Stimulated activated CD8-positive, alpha-beta memory T cell treated with anti-CD3 and anti-CD28 coated beads, Interleukin-4, amount 100 ng/mL, for 1 hour (primary cell): ENCODE measurements around the gene SORCS2.

ENCODE experiments used
- DNase-seq, 2 donors: peaks; one replicate each; pipeline ENCODE4 v3.0.0-alpha.2; 2020; ENCODE audit warnings: low read depth in 2 of 2, low spot score in 1 of 2

Gene SORCS2

GRCh38 chr4:7286170-7286569, 93.8 kb downstream of the SORCS2 start:
- DNase-seq = no peak

DNA sequence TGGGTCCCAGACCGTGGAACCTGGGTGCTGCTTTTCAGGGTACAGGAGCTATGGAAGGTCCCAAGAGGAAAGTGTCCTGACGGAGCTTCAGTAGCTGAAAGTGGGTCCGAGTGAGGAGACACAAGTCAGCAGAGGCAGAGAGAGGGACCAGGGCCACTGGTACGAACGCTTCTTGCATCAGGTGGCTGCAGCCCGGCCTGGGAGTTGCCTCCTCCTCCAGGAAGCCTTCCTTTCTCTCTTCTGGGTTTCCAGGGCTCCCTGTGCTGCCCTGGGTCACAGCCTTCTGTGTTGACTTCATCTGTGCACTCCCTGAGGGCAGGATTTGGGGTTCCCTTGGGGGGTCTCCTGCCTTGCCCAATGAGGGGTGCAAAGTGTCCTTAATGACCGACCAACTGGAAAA, 94.5 kb downstream of the SORCS2 start:
- no peak for DNase-seq

DNA sequence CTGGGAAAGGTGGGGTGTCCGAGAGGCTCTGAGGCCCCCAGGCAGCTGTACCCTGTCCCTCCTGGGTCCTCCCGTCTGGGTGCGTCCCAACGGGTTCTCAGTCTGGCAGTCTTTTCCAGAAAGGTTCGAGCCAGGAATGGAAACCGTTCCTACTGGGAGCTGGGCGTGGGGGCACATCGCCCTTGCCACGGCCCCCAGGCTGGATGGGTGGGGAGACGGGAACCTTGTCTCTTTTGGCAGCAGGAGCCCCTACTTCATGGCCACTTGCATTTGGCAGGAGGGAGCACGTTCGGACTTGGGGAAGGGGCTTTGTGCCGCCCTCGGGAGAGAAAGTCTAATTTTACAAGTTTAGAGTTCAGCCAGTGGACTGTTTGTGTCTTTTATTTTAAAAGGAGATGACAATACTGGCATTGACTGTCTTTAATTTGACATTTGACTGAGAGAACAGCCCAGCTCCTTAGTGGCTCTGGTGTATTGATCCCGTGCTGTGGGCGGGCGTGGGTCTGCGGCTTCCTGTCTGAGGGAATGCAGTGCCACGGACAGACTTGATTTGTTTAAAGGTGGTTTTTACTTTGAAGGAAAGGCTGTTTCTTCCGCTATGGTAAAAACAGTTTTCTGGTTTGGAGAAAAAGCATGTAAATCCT, 95.1 kb downstream of the SORCS2 start:
- DNase-seq = no peak

- DNase-seq = no peak
Measured at GRCh38 chr4:7287918-7288280, 95.6 kb downstream of the SORCS2 start.

- DNase-seq = no peak
Measured at GRCh38 chr4:7288751-7289523, 96.6 kb downstream of the SORCS2 start.

DNA sequence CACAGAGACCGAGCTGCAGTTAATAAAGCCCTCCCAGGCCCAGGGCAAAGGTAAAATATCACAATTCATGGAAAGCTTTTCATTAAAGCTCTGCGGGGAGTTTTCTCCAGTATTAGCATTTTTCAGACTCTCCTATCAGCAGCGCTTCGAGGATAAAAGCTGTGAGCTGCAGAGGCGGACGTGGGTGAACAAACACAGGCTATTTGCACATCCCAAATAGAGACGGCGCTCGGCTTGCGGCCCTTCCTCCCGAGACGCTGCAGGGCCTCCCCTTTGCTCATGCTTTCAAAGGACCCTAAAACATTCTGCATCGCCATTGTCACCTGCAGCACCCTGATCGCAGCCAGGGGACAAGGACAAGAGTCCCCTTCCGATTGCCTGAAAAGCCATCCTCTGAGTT, 97.3 kb downstream of the SORCS2 start:
- DNase-seq = no peak

DNA sequence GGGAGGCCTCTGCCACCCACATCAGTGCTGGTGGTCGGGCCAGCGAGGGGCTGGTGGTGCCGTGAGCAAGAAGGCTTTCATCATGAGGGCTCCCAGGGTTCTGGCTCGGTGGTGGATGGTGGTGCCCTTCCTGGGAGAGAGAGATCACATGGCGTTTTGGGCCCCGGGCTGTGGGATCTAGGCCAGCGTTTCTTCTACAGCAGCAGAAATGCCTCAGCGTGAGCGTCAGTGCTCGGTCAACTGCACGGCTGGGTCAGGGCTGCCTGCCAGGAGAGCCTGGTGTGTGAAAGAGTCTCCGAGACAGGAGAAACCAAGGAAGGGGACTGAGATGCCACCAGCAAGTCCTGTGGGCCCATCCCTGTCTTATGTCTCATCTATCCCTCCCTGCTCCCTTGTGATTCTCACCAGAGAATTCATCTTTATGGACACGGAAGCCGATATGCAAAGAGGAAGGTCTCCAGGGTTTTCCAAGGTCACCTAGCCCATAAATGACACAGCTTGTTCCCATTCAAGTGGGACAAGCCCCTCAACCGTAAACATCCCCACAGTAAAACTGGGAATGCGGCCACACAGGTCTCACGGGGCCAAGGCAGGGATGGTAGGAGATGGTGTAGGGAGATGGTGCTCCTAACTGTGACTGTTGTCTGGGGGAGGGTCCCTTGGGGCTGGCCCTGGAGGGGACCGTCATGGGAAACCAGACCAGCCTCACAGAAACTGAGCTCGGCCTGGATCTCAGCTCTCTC, 99.2 kb downstream of the SORCS2 start:
- DNase-seq = no peak

GRCh38 chr4:7293703-7294102, 101.4 kb downstream of the SORCS2 start:
- no peak for DNase-seq

DNA sequence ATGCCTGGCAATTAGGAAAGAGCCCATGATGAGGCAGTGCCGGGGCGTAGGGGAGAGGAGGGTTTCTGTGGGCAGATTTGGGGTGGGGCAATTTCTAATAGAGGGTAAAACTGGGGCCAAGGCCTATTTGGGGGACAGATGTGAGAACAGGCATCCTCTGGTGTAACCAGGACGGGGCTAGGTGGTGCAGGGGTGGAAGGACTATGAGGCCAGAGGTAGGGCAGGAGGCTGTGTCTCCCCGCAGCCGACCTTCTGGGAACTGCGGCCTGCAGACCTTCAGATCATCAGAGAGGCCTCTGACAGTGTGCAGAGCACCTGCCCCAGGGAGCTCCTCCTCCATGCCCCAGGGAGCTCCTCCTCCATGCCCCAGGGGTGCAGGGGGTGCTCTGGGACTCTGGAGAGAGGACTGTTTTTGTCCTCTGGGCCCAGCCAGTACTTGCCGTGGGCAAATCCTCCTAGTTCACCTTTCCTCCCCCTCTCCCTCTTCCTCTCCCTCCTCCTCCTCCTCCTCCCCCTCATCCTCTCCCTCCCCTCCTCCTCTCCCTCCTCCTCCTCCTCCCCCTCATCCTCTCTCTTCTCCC, 101.9 kb downstream of the SORCS2 start:
- DNase-seq = no peak

DNA sequence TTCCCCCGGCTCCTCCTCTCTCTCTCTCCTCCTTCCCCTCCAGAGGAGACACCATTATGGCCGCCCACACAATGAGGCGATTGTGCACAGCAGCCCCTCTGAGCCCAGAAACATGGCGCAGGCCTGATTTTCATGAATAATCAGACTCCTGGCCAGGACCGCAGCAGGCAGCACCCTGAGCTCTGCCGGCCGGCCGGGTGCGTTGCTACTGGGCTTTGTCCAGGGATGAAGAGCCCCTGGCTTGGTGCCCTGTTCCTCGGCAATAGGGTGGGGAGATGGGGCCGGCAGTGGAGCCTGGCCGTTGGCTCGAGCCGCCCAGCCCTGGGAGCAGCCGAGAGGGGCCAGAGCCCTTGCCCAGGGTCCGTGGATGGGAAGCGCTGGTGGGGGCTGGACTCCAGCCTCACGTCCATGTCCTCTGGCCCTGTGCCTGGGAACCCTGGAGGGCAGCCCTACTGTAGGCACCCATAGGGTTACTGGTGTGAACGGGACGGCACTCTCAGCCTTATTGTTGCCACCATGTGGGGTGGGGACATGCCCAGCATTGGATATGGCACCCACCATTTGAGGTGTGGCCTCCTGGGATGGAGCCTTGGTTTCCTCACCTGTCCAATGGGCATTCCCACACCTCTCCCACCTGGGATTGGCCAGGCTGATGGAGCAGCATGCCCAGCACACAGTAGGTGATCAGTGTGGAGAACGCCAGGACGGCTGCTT, 103.0 kb downstream of the SORCS2 start:
- no peak for DNase-seq

DNA sequence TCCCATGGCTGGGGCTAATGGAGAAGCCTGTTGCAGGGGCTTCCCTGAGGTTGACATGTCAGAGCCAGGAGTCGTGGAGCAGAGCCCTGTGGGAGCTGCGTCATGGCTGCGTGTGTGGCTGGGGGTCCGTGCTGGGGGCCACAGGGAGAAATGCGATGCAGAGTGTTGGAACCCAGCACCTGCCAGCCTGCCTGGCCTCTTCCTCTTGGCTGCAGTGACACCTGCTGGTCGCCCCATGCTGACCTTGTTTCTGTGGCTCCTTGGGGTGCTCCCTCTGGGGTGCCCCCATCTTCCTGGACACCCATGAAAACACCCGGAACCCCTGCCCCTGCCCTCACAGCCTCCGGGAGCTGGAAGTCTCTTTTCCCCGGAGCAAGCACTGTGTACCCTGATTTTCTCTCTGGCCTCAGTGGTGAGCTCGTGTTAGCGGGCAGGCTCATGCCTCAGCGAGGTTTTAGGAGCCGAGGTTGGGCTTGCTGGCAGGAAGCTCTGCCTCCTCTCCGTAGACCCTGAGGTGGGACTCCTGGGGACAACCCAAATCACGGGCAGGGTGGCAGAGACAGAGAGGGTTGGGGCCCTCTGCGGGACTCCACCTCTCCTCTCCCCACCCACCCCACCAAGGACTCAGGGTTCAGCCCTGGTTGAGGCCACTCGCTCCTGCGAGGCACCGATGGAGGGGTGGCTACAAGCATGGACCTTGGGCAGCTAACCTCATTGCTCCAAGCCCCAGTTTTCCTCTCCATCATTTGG, 103.7 kb downstream of the SORCS2 start:
- DNase-seq = no peak

- no peak for DNase-seq
Measured at GRCh38 chr4:7296661-7297335, 104.5 kb downstream of the SORCS2 start.

GRCh38 chr4:7297374-7297773, 105.0 kb downstream of the SORCS2 start:
- DNase-seq = no peak

GRCh38 chr4:7297881-7298280, 105.5 kb downstream of the SORCS2 start:
- no peak for DNase-seq

GRCh38 chr4:7298619-7299009, 106.3 kb downstream of the SORCS2 start:
- no peak for DNase-seq

DNA sequence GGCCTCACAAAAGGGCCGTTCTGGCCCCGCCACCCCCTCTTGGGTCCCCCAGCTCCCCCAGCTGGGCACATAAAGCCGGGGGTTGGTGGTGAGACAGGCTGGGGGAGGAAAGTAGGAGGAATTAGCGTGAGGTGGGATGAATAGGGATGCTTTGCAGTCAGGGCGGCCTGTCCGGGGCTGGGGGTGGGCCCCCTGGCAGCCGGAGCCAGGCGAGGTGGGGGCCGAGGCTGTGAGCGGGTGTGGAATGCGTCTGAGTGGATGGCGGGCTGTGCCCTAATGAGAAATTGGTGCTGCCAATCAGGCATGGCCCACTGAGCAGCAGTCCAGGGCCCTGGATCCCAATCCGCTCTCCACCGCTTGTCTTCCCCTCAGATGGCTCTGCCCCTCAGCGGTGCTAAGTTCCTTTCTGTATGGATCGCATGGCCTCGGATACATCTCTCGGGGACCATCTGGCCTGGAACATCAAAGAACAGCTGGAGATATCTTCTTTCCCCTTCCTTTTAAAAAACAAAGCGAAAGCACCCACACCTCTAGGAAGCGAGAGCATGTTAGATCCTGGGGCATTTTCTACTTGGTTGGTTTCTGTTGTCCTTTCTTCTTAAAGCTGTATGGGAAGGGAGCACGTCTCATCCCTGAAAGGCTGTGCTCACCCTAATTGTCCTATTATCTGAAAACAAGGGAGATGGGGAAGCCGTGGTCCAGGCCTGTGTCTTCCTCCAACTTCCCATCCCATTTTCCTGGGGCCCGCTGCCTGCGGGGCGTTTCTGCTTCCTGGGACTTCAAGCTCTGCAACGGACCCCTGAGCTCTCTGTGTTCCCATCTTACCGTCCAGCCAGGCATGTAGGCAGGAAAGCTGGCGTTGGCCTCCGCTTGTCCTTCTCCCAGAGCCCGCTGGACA, 106.9 kb downstream of the SORCS2 start:
- DNase-seq = no peak

DNA sequence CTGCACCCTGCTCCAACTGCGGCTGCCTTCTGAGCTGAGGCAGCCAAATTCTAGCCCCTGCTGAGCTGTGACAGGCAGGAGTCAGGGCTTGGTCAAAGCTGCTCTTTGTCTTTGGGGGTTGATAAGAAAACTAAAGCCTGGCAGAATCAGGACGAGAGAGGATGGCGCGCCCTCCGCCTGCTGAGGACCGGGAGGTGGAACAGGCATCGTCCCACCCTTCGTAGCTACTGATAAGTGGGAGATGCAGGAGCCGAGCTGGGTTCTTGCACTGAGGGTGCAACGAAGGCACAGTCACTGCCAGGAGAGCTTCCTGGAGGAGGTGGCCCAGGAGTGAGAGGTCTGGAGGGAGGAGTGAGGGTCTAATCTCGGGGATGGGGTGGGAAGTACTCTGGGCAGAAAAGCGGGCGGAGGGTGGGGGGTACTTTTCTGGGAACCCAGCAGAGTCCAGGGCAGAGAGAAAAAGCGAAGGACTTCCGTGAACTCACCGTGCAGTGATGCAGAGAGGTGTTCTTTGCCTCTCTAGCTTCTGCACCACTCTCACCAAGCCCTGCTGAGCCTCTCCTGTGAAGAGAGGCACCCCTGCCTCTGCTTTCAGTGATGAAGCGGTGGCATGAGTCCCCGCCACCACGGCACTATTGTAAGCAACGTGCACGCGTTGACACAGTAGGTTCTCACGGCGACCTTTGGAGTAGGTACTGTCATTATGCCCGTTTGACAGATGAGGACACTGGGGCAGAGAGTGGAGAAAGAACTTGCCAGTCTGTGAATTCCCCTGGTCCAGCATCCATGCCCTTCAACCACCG, 107.8 kb downstream of the SORCS2 start:
- DNase-seq = no peak

DNA sequence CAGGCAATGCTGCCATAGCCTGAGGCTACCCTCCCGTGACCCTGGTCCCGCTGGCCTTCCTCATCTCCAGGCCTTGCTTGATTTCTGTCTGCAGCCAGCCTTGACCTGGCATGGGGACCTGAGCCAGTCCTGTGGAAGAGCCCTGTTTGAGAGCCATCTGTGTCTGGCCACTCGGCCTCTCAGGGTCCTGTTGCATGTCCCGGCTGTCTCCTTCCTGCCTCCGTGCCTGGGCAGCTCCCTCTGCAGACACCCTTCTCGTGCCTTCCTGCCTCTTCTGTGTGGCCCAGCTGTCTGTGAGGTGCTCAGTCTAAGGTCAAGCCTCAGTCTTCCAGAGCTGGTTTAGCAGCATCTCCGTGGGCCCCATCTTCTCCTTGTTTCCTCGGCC, 108.4 kb downstream of the SORCS2 start:
- DNase-seq = no peak
